Measurements from ENCODE around the gene TTYH2. TPM values are rescaled to one million over a fixed set of nuclear protein-coding genes. Genes with fewer than 3 reads are reported as not detected.

The TTYH2 gene
- total and polyA plus RNA-seq, 2 donors (not counting 1 experiment from before 2014, with no cell fraction given), result 3.0 to 3.1 TPM

GRCh38 chr17:74235911-74236371 is 22.6 kb downstream of the TTYH2 start:
- Histone ChIP-seq H3K9ac (ENCODE audit: low read length) (no peak overlapping the region), H3K4me2 (replicated peaks; ENCODE audit: low read depth, low read length, poor library complexity, severe bottlenecking) (no peak overlapping the region), H3K9me3 (ENCODE audit: control extremely low read depth in 1 of 3, control insufficient read depth in 2 of 3, insufficient read depth in 1 of 3, low read length in 2 of 3) (no peaks in the 10 kb centered on the region), H2AFZ (ENCODE audit: insufficient read depth, low read depth, low read length, poor library complexity, severe bottlenecking) (no peak overlapping the region), H3K79me2 (ENCODE audit: control insufficient read depth, insufficient read depth, low read length) (no peaks in the 10 kb centered on the region), H3K27ac (ENCODE audit: low read length in 2 of 2) (no peak overlapping the region), H4K20me1 (ENCODE audit: control insufficient read depth, insufficient read depth, low read length, poor library complexity, severe bottlenecking) (no peaks in the 10 kb centered on the region), H3K4me1 (ENCODE audit: control insufficient read depth in 2 of 2, insufficient read depth in 2 of 2, low read length in 2 of 2) (peaks cover 12 to 17% of the 10 kb centered on the region in 2 donors), H3K36me3 (replicated peaks in 1 of 2; ENCODE audit: control extremely low read depth in 1 of 2, control insufficient read depth in 1 of 2, extremely low read depth in 1 of 2, insufficient read depth in 2 of 2, low read length in 1 of 2) (no peaks in the 10 kb centered on the region), H3K27me3 (replicated peaks in 1 of 4; ENCODE audit: control extremely low read depth in 1 of 4, control insufficient read depth in 3 of 4, insufficient read depth in 4 of 4, low read length in 3 of 4) (no peaks in the 10 kb centered on the region), H3K4me3 (ENCODE audit: control extremely low read depth in 1 of 5, extremely low read depth in 1 of 5, insufficient read depth in 1 of 5, low read depth in 2 of 5, low read length in 4 of 5) (no peak overlapping the region)
- no peaks in the 10 kb centered on the region for H3K9me3 Mint-ChIP-seq (ENCODE audit: insufficient read depth)
- TF ChIP-seq CTCF (IDR thresholded peaks at IDR 0.05), result no peak
- TF ChIP-seq EZH2 (IDR thresholded peaks at IDR 0.05; ENCODE audit: borderline replicate concordance, insufficient read depth, low read depth, low read length, poor library complexity, severe bottlenecking), result no peak
- H3K4me1 Mint-ChIP-seq, result peaks cover 15% of the 10 kb centered on the region
- ATAC-seq (ENCODE audit: low read depth) (no peak), DNase-seq (no peak)
- H3K4me3 Mint-ChIP-seq, result no peak overlapping the region
- POLR2A ChIA-PET, result no interaction called here
- intact Hi-C loops (cut with micrococcal nuclease), result loop anchor here (2.0 kb wide), 1 partner anchor 23 kb away; the partner anchor contains the start of gene TTYH2
- H3K27me3 Mint-ChIP-seq, result no peaks in the 10 kb centered on the region
- CTCF ChIA-PET, result no interaction called here
- 92% methylated on average over 2 of the region's 8 CpGs for WGBS (ENCODE audit: insufficient coverage)
- no peak overlapping the region for H3K27ac Mint-ChIP-seq

GRCh38 chr17:74237321-74237720 is 23.9 kb downstream of the TTYH2 start:
- Mint-ChIP-seq H3K4me3 (no peak overlapping the region), H3K27me3 (no peaks in the 10 kb centered on the region), H3K4me1 (peaks cover 15% of the 10 kb centered on the region), H3K9me3 (ENCODE audit: insufficient read depth) (no peaks in the 10 kb centered on the region), H3K27ac (no peak overlapping the region)
- Histone ChIP-seq H3K27ac (ENCODE audit: low read length in 2 of 2) (no peak overlapping the region), H4K20me1 (ENCODE audit: control insufficient read depth, insufficient read depth, low read length, poor library complexity, severe bottlenecking) (no peaks in the 10 kb centered on the region), H3K4me3 (ENCODE audit: control extremely low read depth in 1 of 5, extremely low read depth in 1 of 5, insufficient read depth in 1 of 5, low read depth in 2 of 5, low read length in 4 of 5) (no peak overlapping the region), H3K27me3 (replicated peaks in 1 of 4; ENCODE audit: control extremely low read depth in 1 of 4, control insufficient read depth in 3 of 4, insufficient read depth in 4 of 4, low read length in 3 of 4) (no peaks in the 10 kb centered on the region), H3K79me2 (ENCODE audit: control insufficient read depth, insufficient read depth, low read length) (no peaks in the 10 kb centered on the region), H3K4me1 (ENCODE audit: control insufficient read depth in 2 of 2, insufficient read depth in 2 of 2, low read length in 2 of 2) (peaks cover 12 to 17% of the 10 kb centered on the region in 2 donors), H3K36me3 (replicated peaks in 1 of 2; ENCODE audit: control extremely low read depth in 1 of 2, control insufficient read depth in 1 of 2, extremely low read depth in 1 of 2, insufficient read depth in 2 of 2, low read length in 1 of 2) (no peaks in the 10 kb centered on the region), H3K9ac (ENCODE audit: low read length) (no peak overlapping the region), H3K4me2 (replicated peaks; ENCODE audit: low read depth, low read length, poor library complexity, severe bottlenecking) (no peak overlapping the region), H2AFZ (ENCODE audit: insufficient read depth, low read depth, low read length, poor library complexity, severe bottlenecking) (no peak overlapping the region), H3K9me3 (ENCODE audit: control extremely low read depth in 1 of 3, control insufficient read depth in 2 of 3, insufficient read depth in 1 of 3, low read length in 2 of 3) (no peaks in the 10 kb centered on the region)
- ATAC-seq (ENCODE audit: low read depth), result no peak
- TF ChIP-seq EZH2 (IDR thresholded peaks at IDR 0.05; ENCODE audit: borderline replicate concordance, insufficient read depth, low read depth, low read length, poor library complexity, severe bottlenecking) (no peak), CTCF (IDR thresholded peaks at IDR 0.05) (no peak)
- DNase-seq, result no peak
- intact Hi-C loops (cut with micrococcal nuclease), result no loop called here
- 96% methylated on average over 10 of the region's 12 CpGs for WGBS (ENCODE audit: insufficient coverage)
- CTCF ChIA-PET, result no interaction called here
- POLR2A ChIA-PET, result no interaction called here
